T47D (cell line): ENCODE data around the gene AKT2.

Experiments
- DNase-seq, 2 experiments: peaks; one replicate each; pipeline versions ENCODE4 v3.0.0 to v3.0.0-alpha.2; 2011 to 2012; ENCODE audit warnings: low read depth in 1 of 2, low spot score in 1 of 2
- JUND ChIP-seq: IDR thresholded peaks from 2 replicates; pipeline ENCODE4 v1.6.1; 2012; ENCODE audit warnings: low read depth
- in situ Hi-C: cut with HindIII; loops from 2 replicates; pipeline ENCODE4 v1.10.0; 2016; ENCODE audit warnings: low sequenced_read_pairs, low pct_unique_long_range_greater_than_20kb

Gene AKT2

GRCh38 chr19:40278361-40279035, 6.6 kb downstream of the AKT2 start:
- in situ Hi-C loops: no loop called here
- no peak for TF ChIP-seq JUND
- DNase-seq: no peak

GRCh38 chr19:40277356-40278059, 7.6 kb downstream of the AKT2 start:
- TF ChIP-seq JUND: no peak
- in situ Hi-C loops: no loop called here
- no peak for DNase-seq

DNA sequence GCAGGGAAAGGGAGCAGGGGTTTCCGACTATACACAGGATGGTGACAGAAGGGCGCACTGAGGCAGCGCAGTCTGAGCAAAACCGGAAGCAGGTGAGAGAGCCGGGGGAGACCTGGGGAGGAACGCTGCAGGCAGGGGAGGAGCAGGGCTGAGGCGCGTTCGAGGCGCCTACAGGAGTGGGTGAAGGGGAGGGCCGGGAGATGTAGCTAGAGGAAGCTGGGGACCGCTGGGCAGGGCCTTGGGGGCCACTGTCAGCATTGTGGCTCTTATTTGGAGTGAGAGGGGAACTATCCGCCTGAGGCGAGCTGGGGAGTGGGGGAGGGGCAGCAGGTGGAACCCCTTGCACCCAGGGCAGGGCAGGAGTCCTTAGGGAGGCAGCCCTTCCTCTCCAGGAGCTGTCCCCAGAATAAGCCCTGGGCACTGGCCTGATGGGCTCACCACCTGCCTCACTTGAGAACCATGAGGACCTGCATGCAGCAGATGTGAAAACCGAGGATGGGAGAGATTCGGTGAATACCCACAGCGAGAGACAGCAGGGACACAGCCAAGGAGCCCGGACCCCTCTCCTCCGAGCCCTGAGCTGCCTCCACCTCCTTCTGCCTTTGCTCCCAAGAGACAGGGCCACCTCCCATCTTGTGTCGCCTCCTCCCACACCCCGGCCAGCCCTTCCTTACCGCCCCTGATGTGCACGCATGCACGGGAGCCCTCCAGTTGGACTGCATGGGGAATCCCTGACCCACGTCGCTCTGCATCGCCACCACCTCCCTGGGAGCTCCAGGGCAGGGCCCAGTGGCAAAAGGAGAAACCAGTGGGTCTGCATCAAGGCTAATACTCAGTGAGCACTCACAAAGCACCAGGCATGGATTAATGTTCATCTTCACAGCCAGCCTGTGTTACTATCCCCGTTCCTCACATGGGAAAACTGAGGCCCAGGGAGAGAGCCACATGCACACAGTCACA, 10.3 kb downstream of the AKT2 start:
- in situ Hi-C loops: no loop called here
- no peak for DNase-seq
- TF ChIP-seq JUND: no peak

DNA sequence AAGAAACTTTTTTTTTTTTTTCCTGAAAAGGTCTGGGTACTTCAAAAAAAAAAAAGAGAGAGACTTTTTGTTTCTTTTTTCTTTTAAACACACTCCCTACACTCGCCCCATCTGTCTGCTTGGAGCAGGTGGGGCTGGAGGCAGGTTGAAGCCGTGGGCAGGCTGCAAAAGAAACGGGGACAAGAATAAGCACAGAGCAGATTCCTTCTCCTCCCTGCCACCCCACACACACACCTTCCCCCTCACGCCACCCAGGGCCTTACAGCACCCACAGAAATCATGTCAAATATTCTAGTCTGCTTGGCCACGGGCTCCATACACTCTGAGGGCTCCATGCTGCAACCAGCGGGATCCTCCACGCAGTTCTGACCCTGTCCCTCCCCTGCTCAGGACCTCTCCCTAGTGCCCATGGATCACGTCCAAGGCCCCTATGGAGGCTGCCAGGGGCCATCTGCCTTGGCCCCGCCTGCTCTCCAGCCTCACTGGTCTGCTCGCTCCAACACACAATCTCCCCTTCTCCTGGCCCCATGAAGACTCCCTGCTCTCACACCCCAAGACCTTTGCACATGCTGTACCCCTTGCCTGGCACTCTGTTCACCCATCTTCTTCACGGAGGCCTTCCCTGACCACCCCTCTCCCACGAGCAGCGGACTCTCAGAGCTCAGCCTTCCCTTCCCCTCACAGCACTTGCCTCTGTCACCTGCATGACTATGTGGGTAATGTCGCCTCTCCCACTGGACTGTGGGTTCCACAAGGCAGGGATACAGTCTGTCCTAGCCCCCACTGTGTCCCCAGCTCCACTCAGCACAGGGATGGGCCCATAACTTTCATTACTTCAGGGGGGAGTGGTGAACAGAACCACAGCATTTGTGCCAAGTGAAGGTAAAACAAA, 11.4 kb downstream of the AKT2 start:
- no peak for DNase-seq
- in situ Hi-C loops: no loop called here
- TF ChIP-seq JUND: no peak

GRCh38 chr19:40272261-40272660, 12.9 kb downstream of the AKT2 start:
- TF ChIP-seq JUND: no peak
- no peak for DNase-seq
- in situ Hi-C loops: no loop called here

GRCh38 chr19:40271706-40272105, 13.4 kb downstream of the AKT2 start:
- DNase-seq: no peak
- no peak for TF ChIP-seq JUND
- in situ Hi-C loops: no loop called here

- no peak for DNase-seq
- TF ChIP-seq JUND: no peak
- in situ Hi-C loops: no loop called here
These were observed 14.6 kb downstream of the AKT2 start for GRCh38 chr19:40270362-40271089.

GRCh38 chr19:40269216-40269940, 15.8 kb downstream of the AKT2 start:
- no peak for TF ChIP-seq JUND
- no peak for DNase-seq
- in situ Hi-C loops: no loop called here

DNA sequence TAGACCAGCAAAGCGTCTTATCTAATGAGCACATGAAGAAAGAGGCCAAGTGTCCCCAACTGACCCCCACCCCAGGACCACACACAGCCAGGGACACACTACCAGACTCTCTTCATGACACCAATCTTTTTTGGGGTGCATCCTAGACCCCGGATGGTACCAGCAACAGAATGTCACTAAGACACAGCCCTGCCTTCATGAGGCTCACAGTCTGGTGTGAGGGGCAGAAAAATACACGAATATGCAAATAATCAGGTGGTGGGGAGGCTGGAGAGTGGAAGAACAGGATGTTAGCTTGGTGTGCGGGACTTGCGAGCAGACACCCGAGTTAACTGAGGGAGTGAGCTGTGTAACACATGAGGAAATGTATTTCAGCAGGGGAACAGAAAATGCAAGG, 17.5 kb downstream of the AKT2 start:
- no peak for DNase-seq
- in situ Hi-C loops: no loop called here
- no peak for TF ChIP-seq JUND

- DNase-seq: no peak
- TF ChIP-seq JUND: no peak
- in situ Hi-C loops: no loop called here
These were observed 18.1 kb downstream of the AKT2 start for GRCh38 chr19:40266912-40267600.

- no peak for TF ChIP-seq JUND
- DNase-seq: no peak
- in situ Hi-C loops: no loop called here
These were observed 19.0 kb downstream of the AKT2 start for GRCh38 chr19:40266119-40266518.
